ENCODE data around the gene A2M.

A2M gene

DNA sequence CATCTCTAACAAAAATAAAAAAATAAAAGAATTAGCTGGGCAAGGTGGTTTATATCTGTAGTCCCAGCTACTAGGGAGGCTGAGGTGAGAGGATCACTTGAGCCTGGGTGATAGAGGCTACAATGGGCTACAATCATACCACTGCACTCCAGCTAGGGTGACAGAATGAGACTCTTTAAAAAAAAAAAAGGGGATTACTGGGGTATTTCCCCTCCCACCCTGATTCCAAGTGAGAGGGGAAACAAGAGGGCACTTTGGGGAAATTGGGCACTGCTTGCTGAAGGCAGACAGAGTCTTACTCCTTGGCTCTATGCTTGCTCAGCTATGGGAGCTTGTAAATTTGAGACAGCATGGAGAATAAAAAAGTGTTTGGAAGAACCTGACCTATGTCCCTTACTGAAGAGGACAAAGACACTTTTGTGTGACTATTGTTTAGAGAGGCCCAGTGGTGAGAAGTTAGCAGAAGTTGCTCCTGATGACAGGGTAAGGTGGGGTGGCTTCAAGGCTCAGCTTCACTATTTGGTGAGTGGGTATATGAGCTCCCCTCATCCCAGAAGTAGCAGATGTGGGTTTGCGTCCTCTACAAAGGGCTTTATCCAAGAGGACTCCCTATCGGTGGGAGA is 82.3 kb downstream of the A2M start:
- no peak for DNase-seq

DNA sequence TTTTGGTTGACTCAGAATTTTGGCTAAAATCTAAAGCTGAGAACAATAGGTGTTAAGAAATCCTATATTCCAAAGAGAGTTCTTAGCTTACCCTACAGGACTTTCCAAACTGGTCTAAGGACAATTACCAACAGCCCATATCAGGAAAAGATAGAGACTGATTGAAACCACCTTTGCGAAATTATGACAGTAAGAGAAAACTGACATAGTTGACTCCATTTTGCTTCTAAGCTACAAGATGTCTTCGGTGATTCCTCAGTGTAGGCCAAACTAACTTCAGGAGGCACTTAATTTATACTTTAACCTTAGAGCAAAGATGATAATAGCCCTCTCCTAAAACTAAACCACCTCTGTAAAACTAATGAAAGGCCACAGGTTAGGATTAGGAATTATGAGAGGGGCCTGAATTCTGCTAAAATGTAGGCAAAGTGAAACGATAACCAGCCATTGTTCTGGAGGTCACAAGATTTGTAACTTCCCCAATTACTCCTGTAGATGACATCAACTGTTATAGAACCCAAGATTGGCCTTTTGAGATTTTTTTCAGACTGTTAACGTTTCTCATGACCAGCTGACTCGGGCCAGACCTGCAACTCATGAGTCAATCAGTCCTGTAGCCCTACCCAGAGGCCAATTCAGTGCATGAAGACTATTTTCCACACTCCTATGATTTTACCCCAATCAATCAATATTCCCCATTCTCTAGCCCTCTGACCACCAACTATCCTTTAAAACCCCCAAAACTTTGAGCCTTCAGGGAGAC is 83.3 kb downstream of the A2M start:
- no peak for DNase-seq

DNA sequence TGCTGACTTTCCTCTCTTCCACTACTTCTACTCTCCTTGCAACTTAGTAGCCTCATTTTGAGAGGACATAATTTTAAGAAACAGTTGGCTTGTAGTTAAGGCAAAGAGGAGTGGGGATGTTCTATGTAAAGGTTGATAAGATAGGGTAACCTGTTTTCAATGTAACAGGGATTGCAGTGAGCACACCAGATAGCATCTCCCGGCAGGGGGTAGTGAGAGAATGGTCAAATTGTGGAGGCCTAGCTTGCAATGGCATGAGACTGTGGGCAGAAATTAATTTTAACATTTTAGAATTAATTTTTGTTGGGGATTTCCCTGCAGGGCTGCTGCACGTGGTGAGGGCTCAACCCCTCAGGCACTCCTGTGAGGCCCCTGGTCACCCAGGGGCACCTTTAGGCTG is 84.9 kb downstream of the A2M start:
- no peak for DNase-seq

DNA sequence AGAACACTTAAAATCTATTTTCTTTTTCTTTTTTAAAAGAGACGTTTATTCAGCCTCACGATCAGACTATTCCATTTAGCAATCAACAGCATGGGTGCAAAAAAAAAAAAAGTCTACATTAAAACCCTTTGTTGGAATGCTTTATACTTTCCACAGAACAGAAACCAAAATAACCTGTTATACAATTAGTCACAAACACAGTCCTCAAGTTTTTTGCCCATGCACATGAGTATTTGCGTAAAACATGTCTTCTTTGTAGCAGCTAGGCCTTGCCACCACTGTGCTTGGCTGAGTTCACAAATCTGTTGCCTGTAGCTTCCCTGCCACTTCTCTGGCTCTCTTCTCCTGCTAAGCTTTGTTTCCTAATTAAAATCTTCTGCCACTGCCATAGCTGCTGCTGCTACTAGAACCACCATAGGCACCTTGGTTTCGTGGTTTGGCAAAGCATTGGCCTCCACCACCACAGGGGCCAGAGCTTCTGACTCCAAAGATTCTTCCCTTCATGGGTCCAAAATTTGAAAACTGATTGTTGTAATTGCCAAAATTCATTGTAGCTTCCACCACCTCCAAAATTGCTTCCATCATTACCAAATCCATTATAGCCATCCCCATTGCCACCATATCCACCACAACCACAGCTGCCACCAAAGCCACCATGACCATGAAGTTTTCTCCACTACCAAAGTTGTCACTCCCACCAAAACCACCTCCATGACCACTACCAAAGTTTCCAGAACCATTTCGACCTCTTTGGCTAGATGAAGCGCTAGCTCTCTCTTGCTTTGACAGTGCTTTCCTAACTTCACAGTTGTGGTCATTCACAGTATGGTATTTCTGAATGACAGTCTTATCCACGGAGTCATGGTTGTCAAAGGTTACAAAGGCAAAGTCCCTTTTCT is 88.3 kb downstream of the A2M start:
- DNase-seq: no peak

DNA sequence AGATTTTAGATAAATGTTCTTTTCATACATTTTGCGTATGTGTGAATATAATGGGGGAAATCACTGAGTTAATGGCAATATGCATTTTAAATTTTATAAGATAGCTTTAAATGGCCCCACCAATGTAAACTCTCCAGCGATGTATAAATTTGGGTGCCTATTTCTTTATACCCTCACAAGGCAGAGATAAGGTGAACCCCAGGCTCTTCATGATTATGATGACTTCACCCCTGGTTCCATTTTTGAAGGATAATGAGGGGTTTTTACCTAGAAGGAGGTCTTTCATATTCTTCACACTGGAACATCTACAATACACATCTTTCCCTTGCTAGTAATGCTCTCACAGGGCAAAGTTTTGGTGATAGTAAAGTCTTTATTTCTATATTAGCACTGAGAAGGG is 91.2 kb downstream of the A2M start:
- DNase-seq: no peak

DNA sequence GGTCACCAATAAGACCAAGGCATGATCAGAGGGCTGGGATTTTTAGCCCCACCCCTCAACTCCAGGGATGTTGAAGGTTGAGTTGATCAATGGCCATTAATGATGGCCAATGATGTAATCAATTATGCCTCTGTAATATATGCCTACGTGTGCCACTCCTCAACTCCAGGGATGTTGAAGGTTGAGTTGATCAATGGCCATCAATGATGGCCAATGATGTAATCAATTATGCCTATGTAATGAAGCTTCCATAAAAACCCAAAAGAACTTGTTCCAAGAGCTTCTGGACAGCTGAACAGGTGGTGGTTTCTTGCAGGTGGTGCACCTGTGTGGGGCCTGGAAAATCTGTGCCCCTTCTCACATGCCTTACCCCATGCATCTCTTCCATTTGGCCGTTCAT is 93.1 kb downstream of the A2M start:
- no peak for DNase-seq
